ENCODE results near the gene FALEC.

Gene FALEC

DNA sequence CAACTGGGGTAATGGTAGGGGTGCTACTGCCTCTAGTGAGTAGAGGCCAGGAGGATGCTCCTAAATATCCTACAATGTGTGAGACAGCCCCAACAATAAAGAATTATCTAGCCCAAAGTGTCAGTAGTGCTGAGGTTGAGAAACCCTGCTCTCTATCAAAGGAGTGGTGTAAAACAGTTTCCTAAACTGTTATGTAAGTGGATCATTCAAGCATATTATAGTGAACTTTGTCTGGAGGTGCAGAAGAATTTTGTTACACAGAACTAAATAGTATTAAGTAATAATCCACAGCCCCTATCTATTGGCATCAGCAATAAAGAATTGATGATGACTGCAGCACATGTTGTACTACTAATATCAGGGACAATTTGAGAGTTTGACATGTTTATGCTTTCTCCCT, 48.6 kb upstream of the FALEC start (continued):
- no peak for TF ChIP-seq BACH2 (CRISPR knock-in tag; IDR thresholded peaks at IDR 0.05; ENCODE audit: borderline replicate concordance)

DNA sequence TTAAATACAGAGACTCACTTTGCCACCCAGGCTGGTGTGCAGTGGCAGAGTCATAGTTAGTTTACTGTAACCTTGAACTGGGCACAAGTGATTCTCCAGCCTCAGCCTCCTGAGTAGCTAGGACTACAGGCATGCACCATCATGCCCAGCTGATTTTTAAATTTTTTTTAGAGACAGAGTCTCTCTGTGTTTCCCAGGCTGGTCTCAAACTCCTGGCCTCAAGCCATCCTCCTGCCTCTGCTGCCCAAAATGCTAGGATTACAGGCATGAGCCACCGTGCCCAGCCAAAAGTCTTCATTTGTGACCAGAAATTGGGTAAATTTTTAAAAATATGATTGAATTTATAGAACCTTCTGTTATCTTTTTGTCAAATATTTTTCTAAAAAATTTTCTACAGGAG, 46.3 kb upstream of the FALEC start:
- TF ChIP-seq PPARA (CRISPR knock-in tag; IDR thresholded peaks at IDR 0.05; ENCODE audit: borderline replicate concordance) = no peak
- TF ChIP-seq CSDC2 (CRISPR knock-in tag; IDR thresholded peaks at IDR 0.05) = no peak
- TF ChIP-seq OSR1 (CRISPR knock-in tag; IDR thresholded peaks at IDR 0.05) = no peak
- ATAC-seq = no peak

DNA sequence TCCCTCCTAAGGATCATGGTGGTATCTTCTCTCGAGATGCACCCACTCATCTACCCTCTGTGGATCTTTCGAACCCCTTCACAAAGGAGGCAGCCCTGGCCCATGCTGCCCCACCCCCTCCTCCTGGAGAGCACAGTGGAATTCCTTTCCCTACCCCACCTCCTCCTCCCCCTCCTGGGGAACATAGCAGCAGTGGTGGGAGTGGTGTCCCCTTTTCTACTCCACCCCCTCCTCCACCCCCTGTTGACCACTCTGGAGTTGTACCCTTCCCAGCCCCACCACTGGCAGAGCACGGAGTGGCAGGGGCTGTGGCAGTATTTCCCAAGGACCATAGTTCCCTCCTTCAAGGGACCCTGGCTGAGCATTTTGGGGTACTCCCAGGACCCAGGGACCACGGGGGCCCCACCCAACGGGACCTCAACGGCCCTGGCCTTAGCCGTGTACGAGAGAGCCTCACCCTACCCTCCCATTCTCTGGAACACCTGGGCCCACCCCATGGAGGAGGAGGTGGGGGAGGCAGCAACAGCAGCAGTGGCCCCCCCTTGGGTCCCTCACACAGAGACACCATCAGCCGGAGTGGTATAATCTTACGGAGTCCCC, 42.9 kb upstream of the FALEC start:
- TF ChIP-seq RARB (CRISPR knock-in tag; IDR thresholded peaks at IDR 0.05) (no peak), ARNTL (CRISPR knock-in tag; IDR thresholded peaks at IDR 0.05; ENCODE audit: borderline replicate concordance, low read depth) (no peak), ZFP3 (CRISPR knock-in tag; IDR thresholded peaks at IDR 0.05) (no peak), BACH2 (CRISPR knock-in tag; IDR thresholded peaks at IDR 0.05; ENCODE audit: borderline replicate concordance) (no peak), ZNF565 (CRISPR knock-in tag; conservative IDR thresholded peaks at IDR 0.05; ENCODE audit: low read depth) (no peak), TCF4 (CRISPR knock-in tag; IDR thresholded peaks at IDR 0.05; ENCODE audit: borderline replicate concordance) (no peak), ISL1 (CRISPR knock-in tag; IDR thresholded peaks at IDR 0.05) (no peak), SNAI2 (CRISPR knock-in tag; IDR thresholded peaks at IDR 0.05) (no peak), PPARA (CRISPR knock-in tag; IDR thresholded peaks at IDR 0.05; ENCODE audit: borderline replicate concordance) (no peak), CSDC2 (CRISPR knock-in tag; IDR thresholded peaks at IDR 0.05) (no peak), TOX (CRISPR knock-in tag; IDR thresholded peaks at IDR 0.05; ENCODE audit: borderline replicate concordance) (no peak), ESRRG (CRISPR knock-in tag; IDR thresholded peaks at IDR 0.05) (no peak), ZNF8 (CRISPR knock-in tag; IDR thresholded peaks at IDR 0.05) (no peak)
- TF ChIP-seq, protein P1, sequence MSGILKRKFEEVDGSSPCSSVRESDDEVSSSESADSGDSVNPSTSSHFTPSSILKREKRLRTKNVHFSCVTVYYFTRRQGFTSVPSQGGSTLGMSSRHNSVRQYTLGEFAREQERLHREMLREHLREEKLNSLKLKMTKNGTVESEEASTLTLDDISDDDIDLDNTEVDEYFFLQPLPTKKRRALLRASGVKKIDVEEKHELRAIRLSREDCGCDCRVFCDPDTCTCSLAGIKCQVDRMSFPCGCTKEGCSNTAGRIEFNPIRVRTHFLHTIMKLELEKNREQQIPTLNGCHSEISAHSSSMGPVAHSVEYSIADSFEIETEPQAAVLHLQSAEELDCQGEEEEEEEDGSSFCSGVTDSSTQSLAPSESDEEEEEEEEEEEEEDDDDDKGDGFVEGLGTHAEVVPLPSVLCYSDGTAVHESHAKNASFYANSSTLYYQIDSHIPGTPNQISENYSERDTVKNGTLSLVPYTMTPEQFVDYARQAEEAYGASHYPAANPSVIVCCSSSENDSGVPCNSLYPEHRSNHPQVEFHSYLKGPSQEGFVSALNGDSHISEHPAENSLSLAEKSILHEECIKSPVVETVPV (CRISPR knock-in tag; IDR thresholded peaks at IDR 0.05) = no peak
- no peak for ATAC-seq

DNA sequence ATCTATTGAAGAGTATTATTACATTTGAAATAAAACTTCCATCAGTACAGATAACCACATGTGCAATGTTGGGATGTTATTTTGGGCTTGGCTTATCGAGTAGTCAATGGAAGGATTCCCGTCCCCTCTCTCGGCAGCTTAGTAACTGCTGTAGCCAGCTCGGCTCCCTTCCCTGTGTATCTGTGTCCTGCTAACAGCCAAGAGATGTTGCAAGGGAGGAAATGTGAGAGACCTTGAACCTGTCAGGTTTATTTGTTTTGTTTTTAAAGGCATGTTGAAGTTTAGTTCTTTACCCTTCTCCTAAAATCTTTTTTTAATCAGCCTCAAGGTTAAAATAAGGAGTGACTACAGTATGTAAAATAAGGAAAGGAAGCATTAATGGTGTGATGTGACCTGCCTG, 41.9 kb upstream of the FALEC start:
- no peak for TF ChIP-seq RARB (CRISPR knock-in tag; IDR thresholded peaks at IDR 0.05)
- no peak for TF ChIP-seq ZFP3 (CRISPR knock-in tag; IDR thresholded peaks at IDR 0.05)
- TF ChIP-seq, protein P1 (CRISPR knock-in tag; IDR thresholded peaks at IDR 0.05) = no peak
- TF ChIP-seq ISL1 (CRISPR knock-in tag; IDR thresholded peaks at IDR 0.05) = no peak
- TF ChIP-seq CSDC2 (CRISPR knock-in tag; IDR thresholded peaks at IDR 0.05) = no peak
- no peak for TF ChIP-seq TCF4 (CRISPR knock-in tag; IDR thresholded peaks at IDR 0.05; ENCODE audit: borderline replicate concordance)
- no peak for TF ChIP-seq OSR1 (CRISPR knock-in tag; IDR thresholded peaks at IDR 0.05)
- no peak for TF ChIP-seq ZFP30 (CRISPR knock-in tag; IDR thresholded peaks at IDR 0.05)
- TF ChIP-seq, protein P2, sequence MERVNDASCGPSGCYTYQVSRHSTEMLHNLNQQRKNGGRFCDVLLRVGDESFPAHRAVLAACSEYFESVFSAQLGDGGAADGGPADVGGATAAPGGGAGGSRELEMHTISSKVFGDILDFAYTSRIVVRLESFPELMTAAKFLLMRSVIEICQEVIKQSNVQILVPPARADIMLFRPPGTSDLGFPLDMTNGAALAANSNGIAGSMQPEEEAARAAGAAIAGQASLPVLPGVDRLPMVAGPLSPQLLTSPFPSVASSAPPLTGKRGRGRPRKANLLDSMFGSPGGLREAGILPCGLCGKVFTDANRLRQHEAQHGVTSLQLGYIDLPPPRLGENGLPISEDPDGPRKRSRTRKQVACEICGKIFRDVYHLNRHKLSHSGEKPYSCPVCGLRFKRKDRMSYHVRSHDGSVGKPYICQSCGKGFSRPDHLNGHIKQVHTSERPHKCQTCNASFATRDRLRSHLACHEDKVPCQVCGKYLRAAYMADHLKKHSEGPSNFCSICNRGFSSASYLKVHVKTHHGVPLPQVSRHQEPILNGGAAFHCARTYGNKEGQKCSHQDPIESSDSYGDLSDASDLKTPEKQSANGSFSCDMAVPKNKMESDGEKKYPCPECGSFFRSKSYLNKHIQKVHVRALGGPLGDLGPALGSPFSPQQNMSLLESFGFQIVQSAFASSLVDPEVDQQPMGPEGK (CRISPR knock-in tag; IDR thresholded peaks at IDR 0.05; ENCODE audit: borderline replicate concordance) = no peak
- no peak for TF ChIP-seq ZNF8 (CRISPR knock-in tag; IDR thresholded peaks at IDR 0.05)
- TF ChIP-seq ZC3H10 (CRISPR knock-in tag; IDR thresholded peaks at IDR 0.05) = no peak
- TF ChIP-seq PPARA (CRISPR knock-in tag; IDR thresholded peaks at IDR 0.05; ENCODE audit: borderline replicate concordance) = no peak
- TF ChIP-seq, protein P3, sequence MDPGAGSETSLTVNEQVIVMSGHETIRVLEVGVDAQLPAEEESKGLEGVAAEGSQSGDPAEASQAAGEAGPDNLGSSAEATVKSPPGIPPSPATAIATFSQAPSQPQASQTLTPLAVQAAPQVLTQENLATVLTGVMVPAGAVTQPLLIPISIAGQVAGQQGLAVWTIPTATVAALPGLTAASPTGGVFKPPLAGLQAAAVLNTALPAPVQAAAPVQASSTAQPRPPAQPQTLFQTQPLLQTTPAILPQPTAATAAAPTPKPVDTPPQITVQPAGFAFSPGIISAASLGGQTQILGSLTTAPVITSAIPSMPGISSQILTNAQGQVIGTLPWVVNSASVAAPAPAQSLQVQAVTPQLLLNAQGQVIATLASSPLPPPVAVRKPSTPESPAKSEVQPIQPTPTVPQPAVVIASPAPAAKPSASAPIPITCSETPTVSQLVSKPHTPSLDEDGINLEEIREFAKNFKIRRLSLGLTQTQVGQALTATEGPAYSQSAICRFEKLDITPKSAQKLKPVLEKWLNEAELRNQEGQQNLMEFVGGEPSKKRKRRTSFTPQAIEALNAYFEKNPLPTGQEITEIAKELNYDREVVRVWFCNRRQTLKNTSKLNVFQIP (CRISPR knock-in tag; IDR thresholded peaks at IDR 0.05; ENCODE audit: borderline replicate concordance, low read depth) = no peak

DNA sequence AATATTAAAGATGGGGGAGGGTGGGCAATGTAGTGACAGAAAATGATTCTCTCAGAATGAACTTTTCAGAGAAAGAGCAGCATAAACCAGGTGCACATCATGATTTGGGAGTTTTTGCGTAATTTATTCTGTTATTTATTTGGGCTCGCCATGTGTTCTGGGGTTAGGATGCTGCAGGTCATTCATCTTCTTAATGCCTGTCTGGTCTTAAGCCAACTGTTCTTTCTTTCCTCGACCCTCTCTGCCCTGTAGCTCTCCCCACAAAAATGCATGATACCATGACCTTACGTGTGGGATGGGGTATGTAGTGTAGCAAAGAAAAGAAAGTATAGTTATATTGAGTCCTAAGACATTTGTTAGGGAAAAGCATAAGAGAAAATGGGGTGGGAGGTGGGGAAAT, 40.7 kb upstream of the FALEC start:
- ATAC-seq = no peak
- TF ChIP-seq ZNF70 (CRISPR knock-in tag; IDR thresholded peaks at IDR 0.05) = no peak

More for the DNA sequence above, 41.9 kb upstream of the FALEC start:
- ATAC-seq = no peak
